GM18505 (cell line): Measurements from ENCODE around the gene SENP5.

ENCODE experiments used
- ATAC-seq: cut with Tn5 transposase; IDR thresholded peaks from one replicate; pipeline ENCODE4 v1.9.1; 2021; ENCODE audit not compliant: unreplicated experiment
- POLR2A ChIP-seq: IDR thresholded peaks from 4 replicates; pipeline ENCODE4 v1.6.1; 2011; ENCODE audit warnings: borderline replicate concordance; ENCODE audit not compliant: insufficient read depth, insufficient read length; ENCODE audit errors: extremely low read depth

SENP5 gene

DNA sequence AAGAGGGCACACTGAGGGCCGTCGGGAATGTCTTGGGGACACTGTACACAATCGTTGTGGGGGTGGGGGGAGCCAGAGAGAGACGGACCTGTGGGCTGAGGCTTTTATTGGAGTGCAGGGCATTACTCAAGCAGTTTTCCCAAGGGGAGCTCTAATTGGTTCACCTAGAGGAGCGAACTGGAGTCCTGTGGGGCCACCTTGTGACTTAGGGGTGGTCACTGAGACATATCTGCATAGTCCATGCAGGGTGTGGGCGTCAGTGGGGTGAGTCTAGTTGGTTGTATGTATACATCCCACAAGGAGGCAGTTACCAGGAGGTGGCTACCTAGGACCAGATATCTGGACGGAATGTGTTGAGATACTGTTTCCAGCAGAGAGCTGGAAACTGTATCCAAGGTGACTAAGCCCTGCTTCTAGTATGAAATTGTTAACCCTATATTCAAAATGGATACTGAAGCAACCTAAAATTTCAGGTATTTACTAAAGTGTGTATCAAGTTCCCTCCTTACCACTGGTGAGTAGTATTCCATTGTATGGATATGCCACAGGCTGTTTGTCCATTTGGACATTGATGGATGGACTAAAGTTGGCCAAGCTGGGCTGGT is 103.5 kb downstream of the SENP5 start:
- ATAC-seq: no peak
- TF ChIP-seq POLR2A: no peak

DNA sequence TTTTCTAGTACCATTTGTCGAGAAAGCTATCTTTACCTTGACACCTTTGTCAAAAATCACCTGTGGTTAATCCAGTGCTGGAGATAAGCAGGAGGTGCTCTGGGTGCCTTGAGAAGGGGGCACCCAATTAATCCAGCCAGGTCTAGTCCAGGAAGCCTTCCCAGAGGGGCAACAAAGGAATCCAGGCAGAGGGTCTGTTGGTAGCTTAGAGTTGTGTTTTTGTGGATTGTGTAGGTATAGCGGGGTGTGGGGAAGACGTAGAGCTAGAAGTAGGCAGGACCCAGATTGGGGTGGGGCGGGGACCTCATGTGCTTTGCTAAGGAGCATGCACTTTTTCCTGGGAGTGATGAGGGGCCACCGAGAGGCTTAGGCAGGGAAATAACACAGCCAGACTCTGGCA is 106.9 kb downstream of the SENP5 start:
- TF ChIP-seq POLR2A: no peak
- no peak for ATAC-seq

DNA sequence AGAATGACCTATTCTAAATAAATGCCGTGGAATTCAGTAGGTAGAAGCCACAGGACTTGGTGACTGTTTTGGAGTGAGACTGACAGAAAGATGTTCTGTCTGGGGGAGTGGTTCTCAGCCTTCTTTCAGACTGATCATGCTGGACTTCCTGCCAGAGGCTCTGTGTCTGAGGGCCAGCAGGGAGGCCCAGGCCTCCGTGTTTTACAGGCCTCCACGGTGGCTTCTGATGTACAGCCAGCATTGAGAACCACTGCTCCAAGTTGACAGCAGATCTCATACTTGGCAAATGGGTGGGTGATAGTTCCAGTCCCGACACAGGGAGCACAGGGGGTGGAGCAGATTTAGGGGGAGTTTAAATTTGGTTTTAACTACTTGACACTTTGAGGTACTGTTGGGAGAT is 107.6 kb downstream of the SENP5 start:
- no peak for TF ChIP-seq POLR2A
- no peak for ATAC-seq

DNA sequence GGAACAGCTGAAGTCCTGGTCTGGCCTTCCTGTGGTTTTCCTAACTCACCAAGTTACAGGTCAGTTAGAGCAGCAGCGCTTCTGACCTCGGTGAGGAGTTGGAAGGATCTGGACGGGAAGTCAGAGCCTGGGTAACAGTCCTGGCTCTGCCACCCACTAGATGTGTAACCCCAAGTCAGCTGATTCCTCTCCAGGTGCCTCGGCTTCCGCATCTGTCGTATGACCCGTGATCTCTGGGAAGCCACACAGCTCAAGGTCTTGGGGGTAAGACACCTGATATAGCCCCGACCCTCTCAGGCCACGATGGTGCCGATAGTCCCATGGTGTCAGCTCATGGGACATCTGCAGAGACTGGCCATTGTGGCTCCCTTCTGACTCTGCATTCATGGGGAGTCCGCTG is 109.2 kb downstream of the SENP5 start:
- ATAC-seq: no peak
- no peak for TF ChIP-seq POLR2A

DNA sequence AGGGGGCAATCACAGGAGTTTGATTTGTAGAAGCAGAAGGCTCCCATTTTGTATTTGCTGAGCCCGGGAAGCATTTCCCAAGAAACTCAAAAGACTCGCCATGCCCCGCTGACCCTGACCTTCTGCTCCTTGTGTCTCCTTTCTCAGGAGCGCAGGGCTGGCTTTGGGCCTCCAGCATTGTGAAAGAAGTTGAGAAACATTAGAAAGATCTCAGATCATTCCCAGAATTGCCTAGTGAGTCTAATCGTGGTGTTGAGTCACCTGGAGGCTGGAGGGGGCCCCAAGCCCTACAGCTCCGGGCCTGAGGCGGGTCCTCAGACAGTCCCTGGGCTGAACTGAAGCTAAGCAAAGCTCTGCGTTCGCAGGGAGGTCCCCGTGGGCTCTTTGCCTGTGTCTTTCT is 111.8 kb downstream of the SENP5 start:
- TF ChIP-seq POLR2A: no peak
- no peak for ATAC-seq

DNA sequence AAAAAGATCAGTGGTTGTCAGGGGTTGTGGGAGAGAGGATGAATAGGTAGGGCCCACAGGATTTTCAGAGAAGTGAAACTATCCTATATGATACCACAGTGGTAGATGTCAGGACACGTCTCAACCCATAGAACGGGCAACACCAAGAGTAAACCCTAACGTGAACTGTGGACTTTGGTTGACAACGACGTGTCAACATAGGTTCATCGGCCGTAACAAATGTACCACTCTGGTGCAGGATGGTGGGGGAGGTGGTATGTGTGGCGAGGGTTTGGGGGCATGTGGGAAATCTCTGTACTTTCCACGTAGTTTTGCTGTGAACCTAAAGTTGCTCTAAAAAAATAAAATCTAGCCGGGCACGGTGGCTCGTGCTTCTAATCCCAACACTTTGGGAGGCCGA is 113.9 kb downstream of the SENP5 start:
- ATAC-seq: no peak
- no peak for TF ChIP-seq POLR2A

DNA sequence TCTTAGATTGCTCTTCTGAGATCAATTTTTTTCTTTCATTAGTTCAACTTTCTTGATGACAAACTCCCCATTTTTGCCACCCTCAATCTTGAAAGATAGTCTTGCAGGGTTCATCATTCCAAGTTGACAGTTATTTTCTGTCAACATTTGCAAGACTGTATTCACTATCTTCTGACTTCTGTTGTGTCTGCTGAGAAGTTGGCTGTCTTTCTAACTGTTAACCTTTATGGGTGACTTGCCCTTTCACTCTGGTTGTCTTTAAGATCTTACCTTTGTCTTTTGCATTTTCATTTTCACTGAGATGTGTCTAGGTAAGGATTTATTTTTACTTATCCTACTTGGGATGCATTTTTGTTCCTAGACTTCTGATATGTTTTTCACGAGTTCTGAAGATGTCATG is 115.5 kb downstream of the SENP5 start:
- TF ChIP-seq POLR2A: no peak
- ATAC-seq: no peak
